Omental fat pad (tissue), 4 donors: Measurements from ENCODE around the gene PRAF2. TPM values are rescaled to one million over a fixed set of nuclear protein-coding genes. Genes with fewer than 3 reads are reported as not detected.

Experiments used
- ATAC-seq: fragments of 150-250 bp; one replicate; pipeline ENCODE4 v1.9.1; 2016; ENCODE audit warnings: mild to moderate bottlenecking, moderate library complexity; ENCODE audit not compliant: low FRiP score
- DNase-seq: peaks from one replicate; pipeline ENCODE4 v3.0.0-alpha.2; 2019; ENCODE audit warnings: low spot score
- total RNA-seq, 4 donors: library from RNA; depleted of rRNA; stranded (reverse); fragments of >200 nt; gene quantifications; one replicate each; pipeline ENCODE4 v1.1.0, GENCODE V29; 2016
- TF ChIP-seq, protein P1 (sequence below), 3 donors: fragments of 450-650 bp; IDR thresholded peaks; one replicate each; pipeline ENCODE4 v1.5.1; 2016 to 2017; ENCODE audit warnings: antibody characterized with exemption in 3 of 3, mild to moderate bottlenecking in 3 of 3, moderate library complexity in 2 of 3

The PRAF2 gene
- total RNA-seq, 4 donors from 2014 or later = 7.8 to 17.3 (median 12.3) TPM

DNA sequence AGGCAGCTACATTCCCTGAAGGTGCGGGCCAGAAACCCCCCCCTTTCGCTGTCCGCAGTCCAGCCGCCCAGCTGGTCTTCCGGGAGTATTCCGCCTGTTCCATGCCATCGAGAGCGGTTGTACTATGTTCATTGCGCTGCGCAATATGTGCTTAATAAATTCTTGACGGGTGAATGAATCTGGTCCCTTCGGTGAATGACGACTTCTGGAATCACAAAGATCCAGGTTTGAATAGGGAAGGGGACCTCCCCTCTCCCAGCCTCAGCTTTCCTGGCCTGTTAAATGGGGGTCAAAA lies 29.9 kb downstream of the PRAF2 start:
- ATAC-seq (no peak), DNase-seq (no peak)
- TF ChIP-seq, protein P1, sequence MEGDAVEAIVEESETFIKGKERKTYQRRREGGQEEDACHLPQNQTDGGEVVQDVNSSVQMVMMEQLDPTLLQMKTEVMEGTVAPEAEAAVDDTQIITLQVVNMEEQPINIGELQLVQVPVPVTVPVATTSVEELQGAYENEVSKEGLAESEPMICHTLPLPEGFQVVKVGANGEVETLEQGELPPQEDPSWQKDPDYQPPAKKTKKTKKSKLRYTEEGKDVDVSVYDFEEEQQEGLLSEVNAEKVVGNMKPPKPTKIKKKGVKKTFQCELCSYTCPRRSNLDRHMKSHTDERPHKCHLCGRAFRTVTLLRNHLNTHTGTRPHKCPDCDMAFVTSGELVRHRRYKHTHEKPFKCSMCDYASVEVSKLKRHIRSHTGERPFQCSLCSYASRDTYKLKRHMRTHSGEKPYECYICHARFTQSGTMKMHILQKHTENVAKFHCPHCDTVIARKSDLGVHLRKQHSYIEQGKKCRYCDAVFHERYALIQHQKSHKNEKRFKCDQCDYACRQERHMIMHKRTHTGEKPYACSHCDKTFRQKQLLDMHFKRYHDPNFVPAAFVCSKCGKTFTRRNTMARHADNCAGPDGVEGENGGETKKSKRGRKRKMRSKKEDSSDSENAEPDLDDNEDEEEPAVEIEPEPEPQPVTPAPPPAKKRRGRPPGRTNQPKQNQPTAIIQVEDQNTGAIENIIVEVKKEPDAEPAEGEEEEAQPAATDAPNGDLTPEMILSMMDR (IDR thresholded peaks at IDR 0.05) = peak in 1 of 3 donors; percentile 4

DNA sequence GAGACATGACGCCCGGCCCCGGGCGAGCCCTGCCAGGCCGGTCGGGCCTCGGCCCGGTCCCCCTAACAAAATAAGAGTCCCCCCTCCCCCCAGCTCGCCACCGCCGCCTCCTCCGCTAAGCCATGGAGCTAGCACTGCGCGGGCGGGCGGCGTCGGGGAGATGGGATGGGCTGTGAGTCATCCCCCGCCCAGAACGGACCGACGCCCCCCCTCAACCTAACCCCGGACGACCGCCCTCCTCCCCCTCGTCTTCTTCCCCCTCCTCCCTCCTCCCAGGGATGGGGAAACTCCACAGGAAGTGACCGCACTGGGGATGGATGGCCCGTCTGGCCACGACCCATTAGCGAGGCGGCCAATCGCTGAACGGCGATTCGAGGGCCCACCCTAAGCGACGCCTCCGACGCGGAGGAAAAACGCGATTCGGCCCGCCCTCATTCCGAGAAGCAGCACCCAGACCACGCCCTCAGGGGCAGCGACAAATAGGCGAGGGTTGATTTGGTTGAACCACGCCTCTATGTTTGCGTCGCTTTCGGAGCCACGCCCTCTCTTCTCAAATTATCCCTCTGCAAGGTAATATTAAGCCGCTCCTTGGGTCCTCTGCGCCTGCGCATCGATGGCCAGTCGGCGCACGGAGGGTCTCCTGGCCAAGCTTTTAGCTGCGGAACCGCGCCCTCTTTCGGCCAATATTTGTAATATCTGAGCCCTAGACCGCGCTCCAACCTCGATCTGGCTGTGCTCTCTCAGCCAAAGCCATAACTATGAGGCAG lies 30.4 kb downstream of the PRAF2 start, which contains the start of gene TFE3:
Gene TFE3 (minus strand): TSS at position 138 of the 767 bp plus-strand sequence. CDS start 131 bp downstream, at position 7.
- DNase-seq (peak; percentile 90), ATAC-seq (peak; percentile 91)
- TF ChIP-seq, protein P1 (IDR thresholded peaks at IDR 0.05) = no peak

DNA sequence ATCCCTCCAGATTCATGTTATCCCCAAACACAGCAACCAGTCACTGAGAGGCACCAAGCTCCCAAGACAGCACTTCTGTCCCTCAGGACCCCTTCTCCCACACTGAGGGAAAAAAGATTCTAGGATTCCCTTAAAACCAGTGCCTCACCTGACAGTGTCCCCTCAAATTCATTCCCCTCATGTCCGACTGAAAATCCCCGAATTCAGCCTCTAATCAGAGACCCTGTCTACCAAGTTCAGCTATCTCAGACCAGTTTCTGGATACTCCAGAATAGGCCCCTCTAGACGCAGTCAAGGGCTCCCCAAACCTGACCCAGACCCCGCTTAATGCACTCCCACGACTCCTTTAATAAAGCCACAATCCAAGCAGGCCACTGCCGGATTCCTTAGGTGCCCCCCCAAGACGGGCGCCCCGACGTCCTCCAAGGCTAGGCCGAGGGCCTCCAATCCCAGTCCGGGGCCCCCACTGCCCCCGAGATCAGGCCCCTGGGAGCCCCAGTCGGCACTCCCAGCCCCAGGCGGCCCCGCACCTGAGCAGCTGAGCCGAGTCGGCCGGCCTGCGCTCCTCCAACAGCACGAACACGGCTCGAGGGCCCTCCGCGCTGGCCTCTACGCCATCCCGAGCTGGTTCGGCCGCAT lies 31.1 kb downstream of the PRAF2 start:
- TF ChIP-seq, protein P1 (IDR thresholded peaks at IDR 0.05) = no peak
- DNase-seq = no peak
- no peak for ATAC-seq

DNA sequence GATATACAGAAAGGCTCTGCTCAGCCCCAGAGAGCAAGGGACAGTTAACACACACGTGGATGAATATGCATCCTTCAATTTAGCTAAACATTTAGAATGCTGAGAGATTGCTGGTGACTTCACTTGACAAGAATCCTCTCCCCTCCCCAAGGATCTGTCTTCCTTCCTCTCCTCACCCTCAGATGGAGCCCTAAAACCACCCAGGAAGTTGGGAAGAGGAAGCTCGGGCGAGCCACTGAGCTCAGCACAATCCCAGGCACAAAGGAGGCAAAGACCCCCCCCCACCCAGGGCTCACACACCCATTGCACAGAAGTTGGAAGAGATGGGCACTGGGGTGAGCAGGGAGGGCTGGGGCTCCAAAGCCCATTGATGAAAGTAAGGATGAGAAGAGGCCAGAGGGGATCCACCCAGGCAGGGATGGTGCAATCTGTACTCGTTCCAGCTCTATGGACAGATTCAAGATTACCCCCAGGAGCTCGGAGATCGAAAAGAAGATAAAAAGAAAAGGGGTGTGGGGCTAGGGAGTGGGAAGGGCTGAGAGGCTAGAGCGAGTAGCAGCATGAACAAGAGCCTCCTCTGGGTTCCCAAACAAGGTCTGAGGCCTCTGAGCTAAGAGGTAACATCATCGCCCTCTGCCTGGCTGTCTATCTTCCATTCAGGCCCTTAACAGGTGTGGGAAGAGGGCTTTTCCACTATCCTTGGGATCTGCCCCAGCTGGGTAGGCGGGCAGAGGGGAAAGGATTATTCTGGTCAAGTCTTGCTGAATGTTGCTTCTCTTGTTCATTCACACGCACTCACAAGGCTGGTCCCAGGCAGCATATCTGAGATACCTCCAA lies 31.8 kb downstream of the PRAF2 start:
- DNase-seq (no peak), ATAC-seq (no peak)
- TF ChIP-seq, protein P1 (IDR thresholded peaks at IDR 0.05) = no peak

DNA sequence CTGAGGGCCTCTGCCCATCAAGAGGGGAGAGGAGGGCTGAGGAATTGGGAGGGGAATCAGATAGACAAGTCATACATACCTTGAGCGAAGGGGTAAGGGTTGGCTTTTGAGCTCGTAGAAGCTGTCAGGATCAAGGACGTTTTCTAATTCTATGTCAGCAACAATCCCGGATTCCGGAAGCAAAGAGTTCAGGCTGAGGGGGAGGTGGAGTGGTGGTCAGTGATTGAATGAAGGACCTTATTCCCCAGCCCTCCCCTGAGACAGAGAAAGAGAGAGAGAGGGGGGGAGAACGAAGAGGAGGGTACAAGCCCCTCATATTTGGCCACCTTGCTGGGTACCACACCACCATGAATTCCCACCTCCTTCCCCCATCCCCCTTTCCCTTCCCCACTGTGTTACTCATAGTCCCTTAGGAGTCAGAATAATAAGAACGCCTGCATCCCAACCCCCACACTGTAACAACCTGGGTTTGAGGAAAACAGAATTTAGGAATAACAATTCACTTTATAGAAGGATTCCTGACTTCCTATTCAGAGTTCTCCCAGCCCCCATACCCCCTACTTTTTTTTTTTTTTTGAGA lies 33.3 kb downstream of the PRAF2 start:
- no peak for DNase-seq
- TF ChIP-seq, protein P1 (IDR thresholded peaks at IDR 0.05) = no peak
- no peak for ATAC-seq

DNA sequence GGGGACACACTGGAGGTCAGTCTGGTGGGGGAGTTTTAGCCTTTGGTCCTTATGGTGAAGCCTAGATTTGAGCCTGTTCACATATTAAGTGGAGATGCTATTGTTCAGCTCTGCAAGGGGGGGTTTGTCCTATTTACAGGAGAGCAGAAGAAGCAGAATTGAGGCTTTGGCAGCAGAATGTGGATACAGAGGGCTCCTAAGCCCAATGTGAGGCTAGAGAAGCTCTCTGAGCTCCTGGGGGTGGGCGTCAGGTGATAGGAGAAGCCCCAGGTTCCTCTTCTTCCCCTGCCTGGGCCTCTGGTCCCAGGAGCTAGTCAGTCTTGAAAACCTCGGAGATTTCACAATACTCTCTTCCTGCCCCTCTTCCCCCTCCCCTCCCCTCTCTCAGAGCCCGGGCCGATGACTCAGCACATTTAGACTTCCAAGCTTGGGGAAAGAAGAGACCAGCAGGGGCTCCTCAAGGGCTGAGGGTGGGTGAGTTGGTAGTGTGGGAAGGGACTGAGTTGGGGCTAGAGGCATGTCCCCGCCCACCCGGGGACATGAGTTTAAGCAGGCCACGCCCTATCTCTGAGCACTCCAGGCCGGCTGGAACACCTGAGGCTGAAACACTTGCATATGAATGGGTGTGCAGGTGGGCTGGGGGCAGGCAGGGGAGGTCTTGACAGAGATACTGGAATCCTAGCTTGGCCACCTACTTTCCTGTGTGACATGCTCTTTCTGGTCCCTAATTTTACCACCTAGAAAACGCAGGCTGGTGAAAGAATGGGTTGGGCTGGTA lies 34.0 kb downstream of the PRAF2 start:
- ATAC-seq = peak; percentile 45
- DNase-seq = no peak
- TF ChIP-seq, protein P1 (IDR thresholded peaks at IDR 0.05) = no peak
